Activated CD4-positive, alpha-beta T cell treated with anti-CD3 and anti-CD28 coated beads, Interleukin-2, amount 10 ng/mL, durations not matched to agents 7 days and 5 days (primary cell): ENCODE data around the gene PCSK4. TPM values are rescaled to one million over a fixed set of nuclear protein-coding genes. Genes with fewer than 3 reads are reported as not detected.

Experiments used
- CTCF ChIA-PET: fragments of 350-600 bp; sonication (Branson Sonifier 250); formaldehyde crosslinking; loops from one replicate; lab custom pipeline; 2021; ENCODE audit warnings: antibody characterized with exemption; lab: Charles Lee
- POLR2A ChIA-PET: fragments of 350-600 bp; sonication (Branson Sonifier 250); formaldehyde crosslinking; loops from one replicate; lab custom pipeline; 2021; ENCODE audit warnings: antibody characterized with exemption; lab: Charles Lee
- DNase-seq: peaks from one replicate; pipeline ENCODE4 v3.0.0-alpha.2; 2020
- H3K27ac Mint-ChIP-seq: one replicate; pipeline ENCODE4 v1.8.0; 2021; ENCODE audit warnings: mild to moderate bottlenecking, moderate library complexity, mixed read lengths
- H3K27me3 Mint-ChIP-seq: one replicate; pipeline ENCODE4 v1.8.0; 2021; ENCODE audit warnings: mixed read lengths
- H3K36me3 Mint-ChIP-seq: one replicate; pipeline ENCODE4 v1.8.0; 2021; ENCODE audit warnings: low read depth, mixed read lengths
- H3K4me1 Mint-ChIP-seq: one replicate; pipeline ENCODE4 v1.8.0; 2021; ENCODE audit warnings: mixed read lengths
- H3K4me3 Mint-ChIP-seq: one replicate; pipeline ENCODE4 v1.8.0; 2021; ENCODE audit warnings: mild to moderate bottlenecking, moderate library complexity, mixed read lengths
- H3K9me3 Mint-ChIP-seq: one replicate; pipeline ENCODE4 v1.8.0; 2021; ENCODE audit warnings: mixed read lengths
- total RNA-seq, 2 experiments: library from RNA; stranded (reverse); gene quantifications; one replicate each; pipeline ENCODE4 v1.2.3, GENCODE V29; 2021

PCSK4 gene
- total RNA-seq, 2 experiments from 2014 or later: 3.8 to 4.4 TPM

DNA sequence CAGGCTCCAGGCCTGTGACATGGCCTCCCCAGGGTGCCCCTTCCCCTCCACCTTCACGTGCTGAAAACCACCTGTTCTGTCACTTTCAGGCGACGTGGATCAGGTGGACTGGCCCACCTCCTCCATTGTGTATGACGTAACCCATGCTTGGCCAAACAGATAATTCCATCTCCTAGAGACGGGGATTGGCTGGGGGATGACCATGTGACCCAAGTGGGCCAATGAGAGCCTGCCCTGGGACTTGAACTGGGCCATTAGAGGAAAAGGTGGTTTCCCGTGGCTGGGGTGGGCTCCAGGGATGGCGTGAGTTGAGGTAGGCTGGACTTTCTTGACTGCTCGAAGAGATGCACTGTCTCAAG, 26.2 kb upstream of the PCSK4 start:
- ChIA-PET CTCF (no interaction called here), POLR2A (no interaction called here)
- Mint-ChIP-seq H3K4me1 (peaks cover 7% of the 10 kb centered on the region), H3K36me3 (no peaks in the 10 kb centered on the region), H3K27me3 (peaks cover 5% of the 10 kb centered on the region), H3K4me3 (no peak overlapping the region), H3K9me3 (no peaks in the 10 kb centered on the region), H3K27ac (no peak overlapping the region)
- no peak for DNase-seq

DNA sequence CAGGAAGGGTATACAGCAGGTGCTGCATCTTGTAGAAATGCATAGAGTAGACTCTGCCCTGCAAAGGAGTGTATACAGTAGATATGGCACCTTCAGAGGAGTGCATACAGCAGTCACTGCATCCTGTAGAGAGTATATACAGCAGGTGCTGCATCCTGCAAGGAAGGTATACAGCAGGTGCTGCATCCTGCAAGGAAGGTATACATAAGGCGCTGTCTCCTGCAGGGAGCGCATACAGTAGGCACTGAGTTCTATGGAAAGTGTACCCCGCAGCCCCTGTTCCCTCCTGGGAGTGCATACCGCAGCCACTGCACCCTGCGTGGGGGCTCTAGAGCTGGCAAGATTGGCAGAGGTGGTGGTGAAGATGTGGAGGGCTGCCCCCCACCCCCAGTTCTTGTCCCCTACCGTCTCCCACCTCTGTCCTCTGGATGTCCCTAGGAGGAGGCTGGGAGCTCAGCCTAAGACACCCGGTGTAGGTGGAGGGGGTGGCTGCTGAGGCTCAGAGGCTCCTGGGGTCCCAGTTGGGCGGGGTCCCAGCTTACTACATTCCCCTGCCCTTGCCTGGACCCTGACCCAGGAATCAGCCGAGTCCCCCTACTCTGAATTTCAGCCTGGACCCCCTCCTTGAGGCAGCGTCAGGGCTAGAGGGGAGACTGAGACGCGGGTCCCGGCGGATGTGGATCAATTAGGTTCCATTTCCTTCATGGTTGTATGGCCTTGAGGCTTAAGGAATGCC, 25.0 kb upstream of the PCSK4 start:
- H3K4me3 Mint-ChIP-seq: no peak overlapping the region
- no peaks in the 10 kb centered on the region for H3K36me3 Mint-ChIP-seq
- no peak overlapping the region for H3K27ac Mint-ChIP-seq
- peaks cover 9% of the 10 kb centered on the region for H3K4me1 Mint-ChIP-seq
- ChIA-PET CTCF (no interaction called here), POLR2A (no interaction called here)
- no peaks in the 10 kb centered on the region for H3K9me3 Mint-ChIP-seq
- DNase-seq: no peak
- H3K27me3 Mint-ChIP-seq: peaks cover 13% of the 10 kb centered on the region

DNA sequence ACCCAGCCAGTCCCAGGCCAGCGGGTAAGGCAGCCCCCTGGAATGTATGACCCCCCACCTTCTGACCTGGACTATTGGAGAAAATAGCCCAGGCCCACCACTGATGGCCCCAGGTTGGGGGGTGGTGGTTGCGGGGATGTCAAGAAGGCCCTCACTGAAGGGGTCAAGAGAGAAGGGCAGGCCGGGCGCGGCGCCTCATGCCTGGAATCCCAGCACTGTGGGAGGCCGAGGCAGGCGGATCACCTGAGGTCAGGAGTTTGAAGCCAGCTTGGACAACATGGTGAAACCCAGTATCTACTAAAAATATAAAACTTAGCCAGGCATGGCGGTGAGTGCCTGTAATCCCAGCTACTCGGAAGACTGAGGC, 24.1 kb upstream of the PCSK4 start:
- peaks cover 9% of the 10 kb centered on the region for H3K4me1 Mint-ChIP-seq
- no peak for DNase-seq
- no peak overlapping the region for H3K27ac Mint-ChIP-seq
- H3K9me3 Mint-ChIP-seq: no peaks in the 10 kb centered on the region
- no peaks in the 10 kb centered on the region for H3K36me3 Mint-ChIP-seq
- POLR2A ChIA-PET: no interaction called here
- no peak overlapping the region for H3K4me3 Mint-ChIP-seq
- CTCF ChIA-PET: interaction anchor here (0.6 kb wide), 1 partner anchor 49 kb away, joined by 3 read pairs; no protein-coding TSS in a partner anchor
- H3K27me3 Mint-ChIP-seq: peaks cover 20% of the 10 kb centered on the region

DNA sequence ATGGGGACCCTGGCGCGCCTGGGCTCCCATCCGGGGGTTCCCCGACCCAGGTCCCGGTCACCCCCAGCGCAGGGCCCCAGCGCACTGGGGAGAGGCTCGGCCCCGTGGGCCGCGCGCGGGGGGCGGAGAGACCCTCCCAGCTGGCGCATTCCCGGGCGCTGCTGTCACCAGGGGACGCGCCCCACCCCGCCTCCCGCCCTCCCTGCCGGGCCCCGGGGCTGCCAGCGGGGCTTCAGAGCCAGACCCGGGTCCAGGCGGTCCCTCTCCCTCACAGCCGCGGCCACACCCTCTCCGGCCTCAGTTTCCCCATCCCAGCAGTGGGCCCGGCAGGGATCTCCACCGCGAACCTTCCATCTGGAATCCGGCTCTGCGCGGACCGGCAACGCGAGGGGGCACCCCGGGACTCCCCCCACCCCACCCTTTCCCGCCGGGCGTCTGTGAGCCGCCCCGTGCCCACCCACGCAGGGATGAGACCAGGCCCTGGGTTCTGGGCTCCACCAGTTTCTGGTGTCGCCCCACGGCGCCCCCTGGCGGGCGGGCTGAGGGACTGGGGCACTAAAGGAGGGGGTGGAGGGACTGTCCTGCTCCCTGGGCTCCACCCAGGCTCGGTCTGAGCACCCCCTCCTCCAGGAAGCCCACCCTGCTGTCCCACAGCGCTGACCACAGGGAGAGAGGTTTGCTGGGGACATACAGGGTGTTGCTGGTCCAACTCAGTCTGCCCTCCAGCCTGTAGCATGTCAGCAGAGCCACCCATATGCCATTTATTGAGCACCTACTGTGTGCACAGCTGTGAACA, 23.5 kb upstream of the PCSK4 start:
- Mint-ChIP-seq H3K4me3 (no peak overlapping the region), H3K27me3 (peaks cover 21% of the 10 kb centered on the region), H3K9me3 (no peaks in the 10 kb centered on the region), H3K27ac (no peak overlapping the region), H3K4me1 (peaks cover 9% of the 10 kb centered on the region), H3K36me3 (no peaks in the 10 kb centered on the region)
- peak; percentile 68 for DNase-seq
- POLR2A ChIA-PET: no interaction called here
- CTCF ChIA-PET: no interaction called here

DNA sequence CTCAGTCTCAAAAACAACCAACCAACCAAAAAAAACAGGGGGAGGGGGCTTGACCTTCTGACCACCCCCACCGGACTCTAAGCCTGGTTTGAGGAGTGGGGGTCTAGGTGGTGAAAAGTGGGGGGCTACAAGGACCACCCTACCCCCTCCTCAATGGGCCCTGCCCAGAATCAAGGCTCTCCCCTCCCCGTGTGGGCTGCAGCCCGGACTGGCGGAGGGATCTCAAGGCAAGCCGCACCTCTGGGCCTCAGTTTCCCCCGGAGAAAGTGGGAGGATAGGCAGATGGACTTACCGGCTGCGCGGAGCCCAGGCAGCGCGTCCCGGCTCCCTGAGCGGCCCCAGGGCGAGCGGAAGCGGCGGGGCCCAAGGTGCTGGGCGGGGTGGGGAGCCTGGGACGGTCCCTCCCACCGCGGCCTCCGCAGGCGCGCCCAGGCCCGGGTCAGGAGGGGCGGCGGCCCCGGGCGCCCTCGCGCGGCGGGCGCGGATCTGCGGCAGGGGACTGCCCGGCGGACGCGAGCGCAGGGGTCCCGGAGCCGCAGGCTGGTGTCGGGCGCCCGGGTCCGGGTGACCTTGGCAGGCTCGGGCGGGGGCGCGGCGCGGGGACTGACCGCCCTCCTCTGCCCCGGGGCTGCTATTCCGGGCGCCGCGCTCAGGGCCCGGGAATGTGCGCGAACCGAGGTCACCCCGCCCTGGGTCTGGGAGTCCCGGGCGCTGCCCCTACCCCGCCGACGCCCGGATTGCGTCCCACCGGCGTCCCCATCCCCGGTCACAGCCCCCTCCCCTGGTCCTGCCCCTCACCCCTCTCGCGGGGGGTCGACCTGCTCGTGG, 22.7 kb upstream of the PCSK4 start, which contains the start of gene ADAMTSL5:
ADAMTSL5 (minus strand) TSS at position 349 of the 828 bp plus-strand sequence. CDS start 2,076 bp downstream, outside the sequence.
- DNase-seq: peak; percentile 63
- Mint-ChIP-seq H3K27me3 (peaks cover 23% of the 10 kb centered on the region), H3K36me3 (no peaks in the 10 kb centered on the region), H3K9me3 (no peaks in the 10 kb centered on the region), H3K27ac (peak within 1 kb of the TSS; percentile 5), H3K4me1 (peaks cover 12% of the 10 kb centered on the region), H3K4me3 (peak within 1 kb of the TSS; percentile 65)
- ChIA-PET CTCF (interaction anchor here (0.6 kb wide), 1 partner anchor 49 kb away, joined by 3 read pairs; no protein-coding TSS in a partner anchor), POLR2A (no interaction called here)

DNA sequence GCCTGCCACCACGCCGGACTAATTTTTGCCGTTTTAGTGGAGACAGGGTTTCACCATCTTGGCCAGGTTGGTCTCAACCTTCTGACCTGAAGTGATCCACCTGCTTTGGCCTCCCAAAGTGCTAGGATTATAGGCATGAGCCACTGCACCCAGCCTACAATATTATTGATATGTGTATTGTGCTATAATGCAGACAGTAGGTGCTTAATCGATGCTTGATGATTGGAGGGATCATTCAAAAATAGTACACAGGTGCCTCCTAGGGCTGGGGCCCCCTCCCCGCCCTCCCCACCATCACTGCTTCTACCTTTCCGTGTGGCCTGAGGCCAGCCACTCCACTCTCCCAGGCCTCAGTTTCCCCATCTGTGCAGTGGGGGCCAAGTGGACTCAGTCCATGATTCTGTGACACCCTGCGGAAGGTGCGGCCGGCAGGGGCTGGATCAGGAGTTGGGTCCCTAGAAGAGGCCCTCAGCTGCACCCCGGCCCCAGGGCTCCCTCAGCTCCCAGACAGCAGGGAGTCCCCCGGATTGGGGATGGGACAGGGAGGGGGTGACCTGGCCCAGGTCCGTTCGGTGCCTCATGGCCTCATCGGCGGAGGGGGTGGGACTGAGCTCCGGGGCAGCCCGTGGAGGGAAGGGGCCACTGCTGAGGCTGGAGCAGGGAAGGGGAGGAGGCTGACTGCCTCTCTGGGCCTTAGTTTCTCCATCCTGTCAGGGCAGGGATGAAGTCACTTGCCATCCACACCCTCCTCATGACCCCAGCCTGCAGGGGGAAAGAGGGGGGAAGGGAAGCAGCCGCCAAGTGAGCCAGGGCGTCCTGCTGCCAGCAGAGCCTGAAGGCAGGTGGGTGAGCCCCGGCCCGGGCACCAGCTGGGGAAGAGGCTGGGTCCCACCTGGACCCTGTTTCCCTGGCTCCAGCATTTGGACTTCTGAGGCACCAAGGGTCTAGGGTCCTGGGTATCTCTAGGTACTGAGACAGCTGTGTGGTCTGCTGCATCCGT, 21.5 kb upstream of the PCSK4 start:
- CTCF ChIA-PET: interaction anchor here (0.6 to 1.0 kb wide), 2 partner anchors 12 to 48 kb away, joined by 3 to 4 read pairs; partner anchors contain the start of gene PLK5
- no peaks in the 10 kb centered on the region for H3K36me3 Mint-ChIP-seq
- DNase-seq: no peak

DNA sequence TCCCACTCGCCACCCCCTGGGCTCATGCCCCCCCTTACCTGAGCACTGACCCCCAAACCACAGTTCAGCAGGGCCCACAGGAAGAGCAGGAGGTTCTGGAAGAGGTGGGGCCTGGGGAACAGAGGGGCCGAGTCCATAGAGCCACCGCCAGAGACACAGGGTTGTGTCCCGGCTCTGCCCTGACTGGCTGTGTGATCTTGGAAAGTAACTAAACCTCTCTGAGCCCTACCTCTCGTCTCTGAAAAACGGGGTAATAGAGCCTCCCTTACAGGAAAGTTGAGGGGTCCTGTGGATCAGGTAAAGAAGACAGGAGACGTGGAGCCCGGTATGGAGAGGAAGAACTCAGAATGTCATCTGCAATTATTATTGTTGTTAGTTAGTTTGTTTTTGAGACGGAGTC, 20.7 kb upstream of the PCSK4 start:
- CTCF ChIA-PET: no interaction called here
- H3K36me3 Mint-ChIP-seq: no peaks in the 10 kb centered on the region
- H3K4me3 Mint-ChIP-seq: no peak overlapping the region
- DNase-seq: no peak
- POLR2A ChIA-PET: no interaction called here
- H3K4me1 Mint-ChIP-seq: peaks cover 18% of the 10 kb centered on the region
- peaks cover 23% of the 10 kb centered on the region for H3K27me3 Mint-ChIP-seq
- H3K27ac Mint-ChIP-seq: no peak overlapping the region
- no peaks in the 10 kb centered on the region for H3K9me3 Mint-ChIP-seq

More for the DNA sequence above, 21.5 kb upstream of the PCSK4 start:
- POLR2A ChIA-PET: no interaction called here
- H3K27me3 Mint-ChIP-seq: peaks cover 25% of the 10 kb centered on the region
- no peak overlapping the region for H3K27ac Mint-ChIP-seq
- H3K9me3 Mint-ChIP-seq: no peaks in the 10 kb centered on the region
- H3K4me3 Mint-ChIP-seq: peak overlapping the region; percentile 65
- peaks cover 16% of the 10 kb centered on the region for H3K4me1 Mint-ChIP-seq

DNA sequence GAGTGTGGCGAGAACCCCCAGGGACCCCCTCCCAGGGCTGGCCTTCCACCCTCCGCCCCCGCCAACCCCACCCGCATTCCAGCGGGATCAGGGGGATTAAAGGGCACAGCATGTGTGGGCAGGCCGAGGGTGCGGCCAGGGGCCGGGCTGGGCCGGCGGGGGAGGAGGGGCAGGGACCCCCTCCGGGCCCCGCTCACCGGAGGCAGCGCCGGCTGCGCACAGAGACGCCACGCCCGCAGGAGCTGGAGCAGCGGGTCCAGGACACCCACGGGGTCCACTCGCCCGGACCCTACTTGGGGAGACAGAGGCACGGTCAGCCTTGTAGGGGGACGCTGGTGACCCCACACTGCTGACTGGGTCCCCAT, 20.3 kb upstream of the PCSK4 start:
- Mint-ChIP-seq H3K4me1 (peaks cover 18% of the 10 kb centered on the region), H3K27me3 (peaks cover 23% of the 10 kb centered on the region), H3K36me3 (no peaks in the 10 kb centered on the region), H3K4me3 (no peak overlapping the region), H3K9me3 (no peaks in the 10 kb centered on the region), H3K27ac (no peak overlapping the region)
- POLR2A ChIA-PET: no interaction called here
- CTCF ChIA-PET: no interaction called here
- DNase-seq: no peak

DNA sequence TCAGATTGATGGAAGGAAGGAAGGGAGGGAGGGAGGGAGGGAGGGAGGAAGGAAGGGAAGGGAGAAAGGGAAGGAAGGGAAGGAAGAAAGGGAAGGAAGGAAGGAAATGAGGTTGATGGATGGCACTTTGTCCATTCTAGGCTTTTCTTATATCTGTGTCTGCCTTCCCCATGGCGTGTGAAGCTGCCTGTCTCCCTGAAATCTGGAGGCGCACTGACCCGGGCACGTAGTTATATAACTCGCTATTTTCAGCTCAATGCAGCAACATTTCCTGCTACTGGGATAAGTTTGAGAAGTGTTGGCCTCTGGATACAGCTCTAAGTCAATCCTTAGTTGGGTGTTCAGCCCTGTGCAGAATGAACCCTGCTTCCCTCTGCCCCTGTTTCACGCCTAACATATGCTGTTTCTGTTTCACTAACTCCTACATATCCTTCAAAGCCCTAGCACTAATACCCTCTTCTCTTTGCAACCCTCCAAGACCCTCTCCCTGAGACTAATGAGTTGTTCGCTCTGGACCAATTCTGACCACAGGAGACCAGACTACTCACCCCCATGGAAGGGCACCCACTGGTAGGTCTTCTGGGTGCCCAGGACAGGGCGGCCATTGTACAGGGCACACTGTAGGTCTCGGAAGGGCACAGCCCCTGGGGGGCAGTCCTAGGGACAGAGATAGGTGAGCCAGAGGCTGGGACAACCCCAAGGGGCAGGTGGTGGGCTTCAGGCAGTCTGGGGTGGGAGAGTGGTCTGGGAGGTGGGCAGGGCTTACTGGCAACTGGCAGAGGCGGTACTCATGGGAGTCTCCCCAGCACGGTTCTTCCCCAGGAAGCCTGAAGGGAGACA, 19.7 kb upstream of the PCSK4 start:
- Mint-ChIP-seq H3K4me1 (peaks cover 18% of the 10 kb centered on the region), H3K4me3 (no peak overlapping the region), H3K36me3 (no peaks in the 10 kb centered on the region), H3K27me3 (peaks cover 23% of the 10 kb centered on the region), H3K9me3 (no peaks in the 10 kb centered on the region), H3K27ac (no peak overlapping the region)
- DNase-seq: no peak
- ChIA-PET CTCF (no interaction called here), POLR2A (no interaction called here)

DNA sequence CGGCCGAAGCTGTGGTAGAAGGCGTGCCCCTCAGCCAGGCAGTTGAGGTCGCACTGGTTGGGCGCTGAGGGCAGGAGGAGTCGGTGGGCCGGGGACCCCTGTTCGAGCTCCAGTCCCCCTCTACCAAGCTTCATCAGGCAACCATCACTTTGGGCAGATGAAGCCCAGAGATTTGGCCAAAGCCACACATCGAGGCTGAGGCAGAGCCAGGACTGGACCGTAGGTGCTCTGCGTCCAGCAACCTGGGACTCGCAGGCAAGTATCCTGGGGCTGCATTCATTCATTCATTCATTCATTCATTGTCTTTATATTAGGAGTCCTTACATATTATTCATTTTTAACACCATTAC, 18.3 kb upstream of the PCSK4 start:
- Mint-ChIP-seq H3K4me3 (no peak overlapping the region), H3K27me3 (peaks cover 30% of the 10 kb centered on the region), H3K9me3 (no peaks in the 10 kb centered on the region), H3K4me1 (peaks cover 18% of the 10 kb centered on the region), H3K36me3 (no peaks in the 10 kb centered on the region), H3K27ac (no peak overlapping the region)
- DNase-seq: no peak
- ChIA-PET POLR2A (no interaction called here), CTCF (no interaction called here)

DNA sequence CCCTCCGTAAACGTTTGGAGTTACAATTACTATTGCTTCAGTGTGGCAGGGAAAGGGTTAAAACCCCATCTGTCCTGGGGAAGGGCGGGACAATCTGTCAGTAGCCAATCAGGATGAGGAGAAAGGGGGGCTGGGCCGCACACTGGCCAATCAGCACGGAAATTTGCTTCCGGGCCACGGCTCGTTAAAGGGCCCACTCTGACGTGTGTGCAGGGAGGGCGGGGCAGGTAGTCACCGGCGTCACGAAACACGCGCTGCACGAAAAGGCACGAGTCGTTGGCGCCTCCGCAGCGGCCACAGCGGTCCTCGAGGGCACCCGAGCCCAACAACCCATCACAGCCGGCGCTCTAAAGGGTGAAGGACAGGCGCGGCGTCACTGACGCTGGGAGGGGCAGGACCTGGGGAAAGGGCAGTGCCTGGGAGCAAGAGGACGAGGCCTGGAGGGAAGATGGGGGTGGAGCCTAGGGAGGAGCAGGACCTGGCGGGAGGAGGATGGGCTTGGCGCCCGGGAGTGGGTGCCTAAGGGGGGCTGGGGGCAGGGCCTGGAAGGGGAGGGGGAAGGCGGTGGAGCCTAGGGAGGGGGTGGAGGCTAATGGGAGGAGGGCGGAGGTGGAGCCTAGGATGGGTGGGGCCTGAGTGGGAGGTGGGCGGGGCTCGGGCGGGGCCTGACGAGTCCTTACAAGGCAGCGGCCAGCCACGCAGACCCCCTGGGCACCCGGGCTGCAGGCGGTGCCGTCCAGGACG, 17.8 kb upstream of the PCSK4 start:
- ChIA-PET CTCF (interaction anchor here (0.6 kb wide), 1 partner anchor 570 kb away, joined by 3 read pairs; no protein-coding TSS in a partner anchor), POLR2A (no interaction called here)
- Mint-ChIP-seq H3K9me3 (no peaks in the 10 kb centered on the region), H3K4me1 (peaks cover 19% of the 10 kb centered on the region), H3K36me3 (no peaks in the 10 kb centered on the region), H3K27ac (peak overlapping the region; percentile 93), H3K4me3 (peak overlapping the region; percentile 77), H3K27me3 (peaks cover 32% of the 10 kb centered on the region)
- DNase-seq: peak; percentile 88
